Measurements from ENCODE around the gene SELENOM. TPM values are rescaled to one million over a fixed set of nuclear protein-coding genes. Genes with fewer than 3 reads are reported as not detected.

The SELENOM gene
- polyA plus RNA-seq, 1 donor from 2014 or later = 6.6 TPM

GRCh38 chr22:31100762-31101525 is 6.4 kb downstream of the SELENOM start:
- Histone ChIP-seq H3K4me3 (ENCODE audit: low read length) (no peak overlapping the region), H3K9me3 (ENCODE audit: low read length) (no peaks in the 10 kb centered on the region), H3F3A (ENCODE audit: insufficient read depth, low read length, poor library complexity, severe bottlenecking) (no peaks in the 10 kb centered on the region), H3K27me3 (ENCODE audit: insufficient read depth, low read depth, low read length) (no peaks in the 10 kb centered on the region), H3K36me3 (ENCODE audit: insufficient read depth, low read length) (no peaks in the 10 kb centered on the region), H3K4me2 (ENCODE audit: low read length) (no peak overlapping the region), H2AFZ (ENCODE audit: low read depth, low read length) (no peak overlapping the region), H4K20me1 (ENCODE audit: insufficient read depth) (no peaks in the 10 kb centered on the region), H3K27ac (ENCODE audit: low read length) (no peak overlapping the region), H3K9me2 (ENCODE audit: insufficient read depth, low read length) (no peaks in the 10 kb centered on the region), H3K79me2 (replicated peaks; ENCODE audit: insufficient read depth, low read length) (no peaks in the 10 kb centered on the region), H3K9ac (ENCODE audit: low read length) (no peak overlapping the region)
- TF ChIP-seq MXI1 (conservative IDR thresholded peaks at IDR 0.05; ENCODE audit: poor library complexity, severe bottlenecking) (no peak), EZH2 (IDR thresholded peaks at IDR 0.05; ENCODE audit: borderline replicate concordance, insufficient read depth, low read length, poor library complexity, severe bottlenecking) (no peak)

- no peak overlapping the region for H3K4me2 ChIP-seq (ENCODE audit: low read length)
- no peaks in the 10 kb centered on the region for H3F3A ChIP-seq (ENCODE audit: insufficient read depth, low read length, poor library complexity, severe bottlenecking)
- no peak overlapping the region for H3K9ac ChIP-seq (ENCODE audit: low read length)
- no peaks in the 10 kb centered on the region for H3K9me3 ChIP-seq (ENCODE audit: low read length)
- no peak overlapping the region for H3K4me3 ChIP-seq (ENCODE audit: low read length)
- H3K79me2 ChIP-seq (replicated peaks; ENCODE audit: insufficient read depth, low read length) = no peaks in the 10 kb centered on the region
- H3K27ac ChIP-seq (ENCODE audit: low read length) = no peak overlapping the region
- no peaks in the 10 kb centered on the region for H3K9me2 ChIP-seq (ENCODE audit: insufficient read depth, low read length)
- TF ChIP-seq POLR2AphosphoS5 (IDR thresholded peaks at IDR 0.05) = no peak
- no peaks in the 10 kb centered on the region for H3K27me3 ChIP-seq (ENCODE audit: insufficient read depth, low read depth, low read length)
- H3K36me3 ChIP-seq (ENCODE audit: insufficient read depth, low read length) = no peaks in the 10 kb centered on the region
- no peaks in the 10 kb centered on the region for H4K20me1 ChIP-seq (ENCODE audit: insufficient read depth)
- H2AFZ ChIP-seq (ENCODE audit: low read depth, low read length) = no peak overlapping the region
Measured at GRCh38 chr22:31099841-31100761, 7.3 kb downstream of the SELENOM start.

GRCh38 chr22:31099386-31099785 is 8.0 kb downstream of the SELENOM start:
- H3K9ac ChIP-seq (ENCODE audit: low read length) = no peak overlapping the region
- no peaks in the 10 kb centered on the region for H3K9me3 ChIP-seq (ENCODE audit: low read length)
- no peaks in the 10 kb centered on the region for H3K9me2 ChIP-seq (ENCODE audit: insufficient read depth, low read length)
- no peaks in the 10 kb centered on the region for H4K20me1 ChIP-seq (ENCODE audit: insufficient read depth)
- no peak overlapping the region for H3K4me3 ChIP-seq (ENCODE audit: low read length)
- H3K4me2 ChIP-seq (ENCODE audit: low read length) = no peak overlapping the region
- H2AFZ ChIP-seq (ENCODE audit: low read depth, low read length) = no peak overlapping the region
- no peaks in the 10 kb centered on the region for H3K79me2 ChIP-seq (replicated peaks; ENCODE audit: insufficient read depth, low read length)
- H3F3A ChIP-seq (ENCODE audit: insufficient read depth, low read length, poor library complexity, severe bottlenecking) = no peaks in the 10 kb centered on the region
- no peaks in the 10 kb centered on the region for H3K27me3 ChIP-seq (ENCODE audit: insufficient read depth, low read depth, low read length)
- no peaks in the 10 kb centered on the region for H3K36me3 ChIP-seq (ENCODE audit: insufficient read depth, low read length)
- no peak overlapping the region for H3K27ac ChIP-seq (ENCODE audit: low read length)
- no peak for TF ChIP-seq CTCF (IDR thresholded peaks at IDR 0.05; ENCODE audit: poor library complexity, severe bottlenecking)

- Histone ChIP-seq H3K79me2 (replicated peaks; ENCODE audit: insufficient read depth, low read length) (no peaks in the 10 kb centered on the region), H3K36me3 (ENCODE audit: insufficient read depth, low read length) (no peaks in the 10 kb centered on the region), H3K9me3 (ENCODE audit: low read length) (no peaks in the 10 kb centered on the region), H3K4me3 (ENCODE audit: low read length) (no peak overlapping the region), H4K20me1 (ENCODE audit: insufficient read depth) (no peaks in the 10 kb centered on the region), H3K27ac (ENCODE audit: low read length) (no peak overlapping the region), H3K9me2 (ENCODE audit: insufficient read depth, low read length) (no peaks in the 10 kb centered on the region), H3K9ac (ENCODE audit: low read length) (no peak overlapping the region), H3K27me3 (ENCODE audit: insufficient read depth, low read depth, low read length) (no peaks in the 10 kb centered on the region), H3F3A (ENCODE audit: insufficient read depth, low read length, poor library complexity, severe bottlenecking) (no peaks in the 10 kb centered on the region), H3K4me2 (ENCODE audit: low read length) (no peak overlapping the region), H2AFZ (ENCODE audit: low read depth, low read length) (no peak overlapping the region)
- TF ChIP-seq RAD21 (conservative IDR thresholded peaks at IDR 0.05) = no peak
- no peak for TF ChIP-seq SMC3 (conservative IDR thresholded peaks at IDR 0.05; ENCODE audit: poor library complexity)
- TF ChIP-seq EZH2 (IDR thresholded peaks at IDR 0.05; ENCODE audit: borderline replicate concordance, insufficient read depth, low read length, poor library complexity, severe bottlenecking) = no peak
- TF ChIP-seq CTCF (IDR thresholded peaks at IDR 0.05; ENCODE audit: poor library complexity, severe bottlenecking) = no peak
- TF ChIP-seq TAF1 (IDR thresholded peaks at IDR 0.05; ENCODE audit: low read depth) = no peak
- TF ChIP-seq POLR2AphosphoS5 (IDR thresholded peaks at IDR 0.05) = no peak
- TF ChIP-seq MXI1 (conservative IDR thresholded peaks at IDR 0.05; ENCODE audit: poor library complexity, severe bottlenecking) = no peak
Measured at GRCh38 chr22:31098632-31099110, 8.7 kb downstream of the SELENOM start.

All from neural cell (in vitro differentiated cells).